Activated effector memory CD4-positive, alpha-beta T cell treated with Interleukin-2 at 50 U/mL for 16 hours (primary cell): Measurements from ENCODE around the gene TFAP2A.

Experiments used
- DNase-seq: peaks from one replicate; pipeline ENCODE4 v3.0.0-alpha.2; 2020

The TFAP2A gene

GRCh38 chr6:10398446-10399218 lies 16.2 kb downstream of the TFAP2A start:
- DNase-seq: no peak

DNA sequence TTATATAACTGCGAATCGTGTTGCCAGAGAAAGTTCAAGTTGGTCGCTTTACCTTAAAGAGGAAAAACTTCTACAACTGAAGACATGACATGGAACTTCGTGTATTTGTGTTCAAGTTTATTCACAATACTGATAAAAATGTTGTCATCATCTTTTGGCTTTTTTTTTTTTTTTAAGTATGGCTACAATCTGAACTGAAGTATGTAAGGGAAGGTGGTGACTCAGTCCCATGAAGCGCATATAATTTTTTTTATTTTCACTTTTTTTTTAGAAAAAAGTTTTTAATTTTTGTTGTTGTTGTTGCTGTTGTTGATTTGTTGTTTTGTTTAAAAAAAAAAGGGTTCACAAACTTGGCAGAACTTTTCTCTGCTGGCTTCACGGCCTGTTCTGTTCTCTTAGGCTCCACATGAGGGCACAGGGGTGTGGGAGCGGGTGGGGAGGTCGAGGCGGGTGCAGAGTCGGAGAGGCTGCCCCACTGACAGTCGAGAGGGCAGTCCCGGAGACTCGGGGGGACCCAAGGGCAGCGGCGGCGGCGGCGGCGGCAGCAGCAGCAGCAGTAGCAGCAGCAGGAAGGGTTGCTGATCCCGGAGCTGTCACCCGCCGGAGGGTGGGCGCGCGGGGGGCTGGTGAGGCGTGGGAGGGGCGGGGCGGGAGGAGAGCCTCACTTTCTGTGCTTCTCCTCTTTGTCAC lies 17.0 kb downstream of the TFAP2A start:
- DNase-seq: no peak

DNA sequence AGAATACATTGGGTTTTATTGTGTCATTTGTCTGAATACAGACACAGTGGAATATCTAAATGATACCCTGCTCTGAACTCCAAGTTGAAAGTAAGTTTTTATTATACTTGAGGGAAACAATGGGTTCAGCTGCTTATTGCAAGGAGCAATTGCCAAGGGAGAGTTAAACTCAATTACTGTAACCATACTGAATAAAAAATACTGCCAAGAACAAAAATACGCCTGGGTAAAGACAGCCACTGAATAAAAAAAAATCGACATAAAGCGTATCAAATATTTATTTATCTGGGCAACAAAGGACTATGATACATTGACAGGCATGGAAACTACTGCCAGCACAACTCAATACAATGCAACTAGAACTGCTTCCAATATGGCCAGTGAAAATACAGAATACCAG lies 18.1 kb downstream of the TFAP2A start:
- DNase-seq: no peak

GRCh38 chr6:10395704-10396546 lies 18.9 kb downstream of the TFAP2A start:
- no peak for DNase-seq

GRCh38 chr6:10395171-10395703 lies 19.6 kb downstream of the TFAP2A start:
- no peak for DNase-seq

GRCh38 chr6:10393544-10394225 lies 21.2 kb downstream of the TFAP2A start:
- DNase-seq: no peak

DNA sequence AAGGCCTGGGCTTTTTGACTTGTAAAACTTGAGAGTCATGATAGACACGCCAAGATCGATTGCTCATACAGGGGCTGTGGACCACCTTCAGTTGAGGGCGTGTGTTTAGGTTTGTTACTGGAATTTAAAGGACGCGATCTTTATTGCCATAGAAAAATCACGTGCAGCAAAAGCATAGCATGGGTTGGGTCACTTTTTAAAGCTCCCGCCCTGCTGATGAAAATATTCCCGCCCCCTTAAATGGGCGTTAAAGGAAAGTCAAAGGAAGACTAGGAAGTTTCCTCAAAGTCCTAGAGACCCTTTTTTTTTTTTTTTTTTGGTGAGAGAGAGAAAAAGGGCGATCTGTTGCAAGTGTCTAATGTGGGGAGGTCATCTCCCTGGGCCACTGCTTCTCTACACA lies 23.1 kb downstream of the TFAP2A start:
- DNase-seq: no peak

- no peak for DNase-seq
These were observed 23.6 kb downstream of the TFAP2A start for GRCh38 chr6:10391299-10391630.

DNA sequence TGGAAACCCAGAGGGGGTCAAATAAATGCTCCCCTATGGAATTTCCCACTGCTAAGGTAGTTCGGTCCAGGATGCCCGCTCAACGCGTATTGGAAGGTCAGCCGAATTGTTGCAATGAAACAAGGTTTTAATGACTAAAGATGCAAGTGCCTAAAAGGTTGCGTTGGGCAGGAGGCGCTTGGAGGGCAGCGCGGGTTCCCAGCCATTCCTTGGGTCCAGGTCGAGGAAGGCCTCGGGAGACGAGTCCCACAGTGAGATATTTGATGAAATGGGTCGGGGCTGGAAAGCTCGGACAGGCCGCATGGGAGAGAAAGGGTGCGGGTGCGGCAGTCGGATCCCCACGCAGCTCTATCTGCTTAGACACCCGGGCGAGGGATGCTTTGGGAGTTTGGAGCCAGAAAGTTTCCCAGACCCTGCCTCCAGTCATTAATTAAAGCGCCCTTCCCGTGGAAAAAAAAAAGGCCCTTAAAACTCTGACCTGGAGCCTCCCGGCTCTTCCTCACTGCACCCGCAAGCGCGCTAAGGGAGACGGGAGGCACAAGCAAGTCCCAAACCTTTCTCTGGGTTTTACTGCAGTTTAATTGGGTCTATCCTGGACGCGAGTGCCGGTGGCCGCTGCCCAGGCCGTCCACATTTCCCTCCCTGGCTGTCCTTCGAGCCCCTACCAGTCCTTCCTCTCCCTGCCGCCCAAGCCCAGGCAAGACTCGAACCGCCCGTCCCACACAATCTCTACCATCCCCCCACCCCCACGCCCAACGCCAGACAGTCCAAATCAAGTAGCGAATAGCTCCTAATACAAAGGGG lies 24.2 kb downstream of the TFAP2A start:
- DNase-seq: no peak

- no peak for DNase-seq
These were observed 25.0 kb downstream of the TFAP2A start for GRCh38 chr6:10389739-10390494.

- no peak for DNase-seq
These were observed 27.9 kb downstream of the TFAP2A start for GRCh38 chr6:10386756-10387654.

DNA sequence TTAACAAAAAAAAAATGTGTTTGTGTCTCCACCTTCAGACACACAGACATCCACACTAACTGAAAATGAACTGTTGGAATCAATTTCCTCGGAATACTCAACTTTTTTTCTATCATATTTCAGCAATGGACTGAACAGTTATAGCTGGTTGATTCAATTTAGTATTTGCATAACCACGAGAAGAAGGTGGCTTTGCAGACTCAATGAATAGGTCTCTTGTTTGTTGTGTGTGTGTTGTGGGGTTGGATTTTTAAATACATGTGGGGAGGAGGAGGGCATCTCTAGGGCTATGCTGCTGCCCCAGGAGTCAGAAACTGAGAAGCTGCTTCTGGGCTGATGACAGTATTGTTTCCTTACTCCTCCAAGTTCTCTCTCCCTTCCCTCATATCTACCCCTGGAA lies 28.7 kb downstream of the TFAP2A start:
- no peak for DNase-seq

DNA sequence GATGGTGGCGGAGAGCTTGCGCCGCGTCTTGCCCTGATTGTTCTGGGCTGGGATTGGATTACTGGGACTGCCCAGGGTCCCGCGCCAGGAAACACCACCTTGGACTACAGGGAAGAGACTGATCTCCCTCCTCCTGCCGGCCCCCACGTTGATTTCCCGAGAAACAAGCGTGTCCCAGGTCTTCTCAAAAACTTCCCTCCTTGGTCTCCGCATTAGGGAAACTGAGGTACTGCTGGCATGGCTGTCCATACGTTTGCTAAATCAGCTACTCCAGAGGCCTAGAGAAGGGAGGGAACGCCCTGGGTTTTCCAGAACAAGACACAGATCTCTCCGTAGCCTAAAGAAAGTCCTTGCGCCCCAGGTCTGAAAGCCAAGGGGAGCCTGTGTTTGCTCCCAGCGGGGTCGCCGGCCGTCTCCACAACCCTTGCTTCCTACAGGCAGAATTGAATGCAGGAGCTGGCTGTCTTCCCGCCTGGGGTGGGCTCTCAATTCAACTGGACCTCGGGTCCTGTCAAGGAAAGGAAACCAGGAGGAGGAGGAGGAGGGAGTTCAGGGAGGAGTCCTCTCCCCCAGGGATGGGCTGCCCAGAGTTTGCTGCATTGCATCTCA lies 29.2 kb downstream of the TFAP2A start:
- DNase-seq: no peak

DNA sequence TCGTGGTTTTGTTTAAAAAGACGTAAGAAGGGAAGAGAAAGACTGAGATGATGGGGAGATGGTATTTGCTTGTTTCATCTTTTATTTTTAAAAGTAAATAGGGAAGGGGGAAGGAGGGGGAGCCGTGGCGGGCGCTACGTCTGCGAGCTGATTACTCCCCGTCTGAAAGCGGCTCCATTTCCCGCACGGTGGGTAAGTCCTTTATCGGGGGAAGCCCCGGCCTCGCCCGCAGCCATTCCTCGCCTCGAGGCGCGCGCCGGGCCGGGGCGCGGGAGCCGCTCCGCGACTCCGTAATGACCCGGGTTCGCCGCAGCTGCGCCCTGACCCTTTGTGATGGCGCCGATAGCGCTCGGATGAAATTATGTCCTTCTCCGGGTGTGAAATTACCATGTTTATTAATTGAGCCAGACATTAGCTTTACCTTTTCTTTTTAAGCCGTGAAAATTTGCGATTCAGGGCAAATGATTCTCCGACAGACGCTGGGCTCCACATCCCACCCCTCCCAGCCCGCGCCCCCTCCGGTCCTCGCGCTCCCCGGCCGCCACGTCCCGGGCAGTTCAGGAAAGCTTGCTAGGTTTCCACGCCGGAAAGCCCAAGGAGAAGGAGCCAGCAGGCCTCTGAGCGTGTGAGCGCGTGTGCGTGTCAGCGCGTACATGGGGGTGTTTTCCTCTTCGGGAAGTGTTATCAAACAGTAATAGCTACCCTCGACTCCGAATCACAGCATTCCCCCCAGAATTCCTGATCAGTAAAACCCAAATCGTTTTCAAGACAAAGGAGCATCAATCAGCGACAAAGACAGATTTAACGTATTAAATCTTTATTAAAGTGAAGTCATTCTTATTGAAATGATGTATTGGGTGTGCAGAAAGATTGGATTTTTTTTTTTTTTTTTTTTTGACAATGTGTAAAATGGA lies 30.0 kb downstream of the TFAP2A start:
- DNase-seq: no peak

- DNase-seq: no peak
These were observed 30.7 kb downstream of the TFAP2A start for GRCh38 chr6:10384091-10384609.

- DNase-seq: no peak
These were observed 31.4 kb downstream of the TFAP2A start for GRCh38 chr6:10383331-10384090.

- DNase-seq: no peak
These were observed 32.0 kb downstream of the TFAP2A start for GRCh38 chr6:10382728-10383330.
